Stimulated activated CD8-positive, alpha-beta memory T cell treated with anti-CD3 and anti-CD28 coated beads, Interleukin-15, amount 100 ng/mL, for 4 hours (primary cell): ENCODE results near the gene SLC47A2.

ENCODE experiments used
- DNase-seq, 2 donors: peaks; one replicate each; pipeline ENCODE4 v3.0.0-alpha.2; 2020; ENCODE audit warnings: low read depth in 2 of 2

Gene SLC47A2

GRCh38 chr17:19644493-19645210 lies 71.7 kb downstream of the SLC47A2 start:
- no peak for DNase-seq

- DNase-seq: no peak
Observed at GRCh38 chr17:19642373-19642893, 74.0 kb downstream of the SLC47A2 start.

DNA sequence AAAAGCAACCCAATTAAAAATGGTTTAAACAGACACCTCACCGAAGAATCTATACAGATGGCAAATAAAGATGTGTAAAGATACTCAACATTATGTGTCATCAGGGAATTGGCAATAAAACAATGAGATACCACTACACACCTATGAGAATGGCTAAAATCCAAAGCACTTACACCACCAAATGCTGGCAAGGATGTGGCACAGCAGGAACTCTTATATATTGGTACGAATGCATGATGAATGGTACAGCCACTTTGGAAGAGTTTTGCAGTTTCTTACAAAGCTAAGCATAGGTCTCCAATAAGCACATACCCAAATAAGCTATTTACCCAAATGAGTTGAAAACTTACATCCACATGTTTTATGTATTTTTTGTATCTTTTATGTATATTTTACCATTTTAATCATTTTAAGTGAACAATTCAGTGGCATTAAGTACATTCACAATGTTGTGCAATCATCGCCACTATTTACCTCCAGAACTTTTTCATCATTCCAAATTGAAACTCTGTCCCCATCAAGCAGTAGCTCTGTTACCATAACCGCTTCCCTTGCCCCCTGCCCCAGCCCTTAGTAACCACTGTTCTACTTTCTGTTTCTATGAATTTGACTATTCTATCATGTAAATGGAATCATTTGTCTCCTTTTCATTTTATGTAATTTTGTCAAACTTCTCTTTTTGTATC lies 74.6 kb downstream of the SLC47A2 start:
- no peak for DNase-seq

- DNase-seq: no peak
Observed at GRCh38 chr17:19631905-19632304, 84.5 kb downstream of the SLC47A2 start.

DNA sequence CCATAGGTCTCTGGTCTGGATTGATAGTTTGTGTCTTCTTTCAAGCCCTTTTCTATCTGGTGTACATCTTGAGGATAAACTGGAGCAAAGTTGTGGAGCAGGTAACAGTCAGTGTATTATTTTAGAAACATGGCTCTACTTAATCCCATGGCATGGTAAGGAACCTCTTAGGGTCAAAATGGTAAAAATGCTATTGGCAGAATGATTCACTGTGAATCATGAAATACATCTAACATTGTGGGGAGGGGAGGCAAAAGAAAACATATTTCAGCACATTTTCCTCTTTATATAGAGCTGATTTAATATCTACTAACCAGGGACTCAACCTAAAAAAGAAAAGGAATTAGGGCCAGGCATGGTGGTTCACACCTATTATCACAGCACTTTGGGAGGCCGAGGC lies 85.7 kb downstream of the SLC47A2 start:
- no peak for DNase-seq

- no peak for DNase-seq
Observed at GRCh38 chr17:19630035-19630434, 86.3 kb downstream of the SLC47A2 start.

DNA sequence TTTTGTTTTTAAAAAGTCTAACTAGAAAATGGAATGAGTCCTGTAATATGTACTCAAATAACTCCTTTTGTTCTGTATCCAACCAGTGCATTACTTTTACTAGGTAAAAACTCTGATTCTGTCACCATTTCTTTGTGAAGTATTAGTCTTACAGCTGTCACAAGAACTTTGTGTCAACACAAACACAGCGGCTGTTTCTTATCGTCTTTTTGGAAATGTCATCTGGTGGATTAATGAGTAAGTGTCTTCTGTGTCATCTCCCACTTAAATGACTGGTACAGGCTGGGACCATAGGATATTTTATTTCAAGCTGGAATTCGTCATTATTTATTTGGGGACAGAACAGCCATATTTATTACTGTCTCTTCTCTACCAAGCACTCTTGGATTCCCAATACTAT lies 86.9 kb downstream of the SLC47A2 start:
- DNase-seq: no peak
